Endothelial cell (in vitro differentiated cells): ENCODE measurements around the gene ENG. TPM values are rescaled to one million over a fixed set of nuclear protein-coding genes. Genes with fewer than 3 reads are reported as not detected.

Experiments
- DNase-seq: peaks from one replicate; pipeline ENCODE4 v3.0.0; 2021; ENCODE audit warnings: low spot score
- H3K27ac Mint-ChIP-seq: one replicate; pipeline ENCODE4 v1.8.0; 2021; ENCODE audit warnings: mixed read lengths, inconsistent platforms; ENCODE audit not compliant: unreplicated experiment
- H3K27me3 Mint-ChIP-seq: one replicate; pipeline ENCODE4 v1.8.0; 2021; ENCODE audit warnings: mild to moderate bottlenecking, moderate library complexity, mixed read lengths, inconsistent platforms; ENCODE audit not compliant: unreplicated experiment
- H3K36me3 Mint-ChIP-seq: one replicate; pipeline ENCODE4 v1.8.0; 2021; ENCODE audit warnings: mild to moderate bottlenecking, low read depth, mixed read lengths, inconsistent platforms; ENCODE audit not compliant: unreplicated experiment
- H3K4me1 Mint-ChIP-seq: one replicate; pipeline ENCODE4 v1.8.0; 2021; ENCODE audit warnings: mild to moderate bottlenecking, mixed read lengths, inconsistent platforms; ENCODE audit not compliant: unreplicated experiment
- H3K4me3 Mint-ChIP-seq: one replicate; pipeline ENCODE4 v1.8.0; 2021; ENCODE audit warnings: mild to moderate bottlenecking, mixed read lengths, inconsistent platforms; ENCODE audit not compliant: unreplicated experiment
- H3K9me3 Mint-ChIP-seq: one replicate; pipeline ENCODE4 v1.8.0; 2021; ENCODE audit warnings: mixed read lengths, inconsistent platforms; ENCODE audit not compliant: unreplicated experiment
- total RNA-seq: library from RNA; stranded (reverse); fragmentation: NEBNext Ultra II Directional; extraction: Animal tissue kit (Norgen Biotek cat#: 25700); gene quantifications from one replicate; pipeline ENCODE4 v1.2.1, GENCODE V29; 2021; ENCODE audit not compliant: unreplicated experiment
- TF ChIP-seq, protein P1 (sequence below): fragments of 200-600 bp; sonication (generic); IDR thresholded peaks from one replicate; pipeline ENCODE4 v1.5.0; 2021; ENCODE audit warnings: antibody characterized with exemption; ENCODE audit not compliant: unreplicated experiment

The ENG gene
- total RNA-seq, 1 donor from 2014 or later = 113 TPM

DNA sequence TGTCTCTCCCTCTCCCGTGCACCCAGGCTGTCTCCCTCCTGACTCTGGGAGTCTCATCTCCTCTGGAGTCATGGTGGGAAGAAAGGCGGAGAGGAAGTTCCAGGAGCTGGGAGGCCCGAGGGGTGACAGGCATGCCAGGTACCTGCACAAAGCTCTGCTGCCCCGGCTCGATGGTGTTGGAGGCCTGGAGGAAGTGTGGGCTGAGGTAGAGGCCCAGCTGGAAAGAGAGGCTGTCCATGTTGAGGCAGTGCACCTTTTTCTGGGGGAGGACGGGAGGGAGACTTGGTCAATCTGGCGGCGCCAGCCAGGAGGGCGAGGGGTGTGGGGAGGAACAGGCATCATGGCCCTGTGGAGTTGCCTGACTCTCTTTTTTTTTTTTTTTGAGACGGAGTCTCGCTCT lies 35.9 kb downstream of the ENG start:
- H3K36me3 Mint-ChIP-seq = peaks cover 27% of the 10 kb centered on the region
- TF ChIP-seq, protein P1, sequence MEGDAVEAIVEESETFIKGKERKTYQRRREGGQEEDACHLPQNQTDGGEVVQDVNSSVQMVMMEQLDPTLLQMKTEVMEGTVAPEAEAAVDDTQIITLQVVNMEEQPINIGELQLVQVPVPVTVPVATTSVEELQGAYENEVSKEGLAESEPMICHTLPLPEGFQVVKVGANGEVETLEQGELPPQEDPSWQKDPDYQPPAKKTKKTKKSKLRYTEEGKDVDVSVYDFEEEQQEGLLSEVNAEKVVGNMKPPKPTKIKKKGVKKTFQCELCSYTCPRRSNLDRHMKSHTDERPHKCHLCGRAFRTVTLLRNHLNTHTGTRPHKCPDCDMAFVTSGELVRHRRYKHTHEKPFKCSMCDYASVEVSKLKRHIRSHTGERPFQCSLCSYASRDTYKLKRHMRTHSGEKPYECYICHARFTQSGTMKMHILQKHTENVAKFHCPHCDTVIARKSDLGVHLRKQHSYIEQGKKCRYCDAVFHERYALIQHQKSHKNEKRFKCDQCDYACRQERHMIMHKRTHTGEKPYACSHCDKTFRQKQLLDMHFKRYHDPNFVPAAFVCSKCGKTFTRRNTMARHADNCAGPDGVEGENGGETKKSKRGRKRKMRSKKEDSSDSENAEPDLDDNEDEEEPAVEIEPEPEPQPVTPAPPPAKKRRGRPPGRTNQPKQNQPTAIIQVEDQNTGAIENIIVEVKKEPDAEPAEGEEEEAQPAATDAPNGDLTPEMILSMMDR = no peak
- H3K27ac Mint-ChIP-seq = no peak overlapping the region
- H3K4me1 Mint-ChIP-seq = no peaks in the 10 kb centered on the region
- peak overlapping the region; percentile 79 for H3K4me3 Mint-ChIP-seq
- no peak for DNase-seq
- H3K27me3 Mint-ChIP-seq = peaks cover 20% of the 10 kb centered on the region
- H3K9me3 Mint-ChIP-seq = no peaks in the 10 kb centered on the region

DNA sequence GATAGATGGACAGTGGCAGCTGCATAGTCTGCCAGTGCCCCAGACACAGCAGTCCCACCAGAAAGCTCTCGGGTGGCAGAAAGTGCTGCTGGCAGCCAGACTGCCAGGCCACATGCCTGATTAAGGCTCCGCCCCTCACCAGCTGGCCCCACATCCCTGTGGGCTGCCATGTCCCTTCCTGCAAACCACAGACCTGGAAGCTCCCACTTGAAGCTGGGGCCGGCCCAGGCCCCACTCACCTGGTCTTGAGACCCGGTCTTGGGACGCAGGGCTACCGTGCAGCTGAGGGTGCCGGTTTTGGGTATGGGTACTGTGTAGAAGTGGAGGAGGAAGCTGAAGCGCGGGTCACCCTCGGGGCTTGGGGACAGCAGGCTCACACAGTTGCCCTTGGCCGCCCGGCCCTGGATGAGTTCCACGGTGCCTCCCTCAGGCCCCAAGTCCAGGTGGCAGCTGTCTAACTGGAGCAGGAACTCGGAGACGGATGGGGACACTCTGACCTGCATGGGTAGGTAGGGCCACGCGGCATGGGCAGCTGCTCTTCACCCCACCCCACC lies 36.5 kb downstream of the ENG start:
- Mint-ChIP-seq H3K27me3 (peaks cover 23% of the 10 kb centered on the region), H3K9me3 (no peaks in the 10 kb centered on the region), H3K36me3 (peaks cover 27% of the 10 kb centered on the region), H3K4me1 (no peaks in the 10 kb centered on the region), H3K4me3 (peak overlapping the region; percentile 79), H3K27ac (peak overlapping the region; percentile 48)
- TF ChIP-seq, protein P1 = no peak
- no peak for DNase-seq

DNA sequence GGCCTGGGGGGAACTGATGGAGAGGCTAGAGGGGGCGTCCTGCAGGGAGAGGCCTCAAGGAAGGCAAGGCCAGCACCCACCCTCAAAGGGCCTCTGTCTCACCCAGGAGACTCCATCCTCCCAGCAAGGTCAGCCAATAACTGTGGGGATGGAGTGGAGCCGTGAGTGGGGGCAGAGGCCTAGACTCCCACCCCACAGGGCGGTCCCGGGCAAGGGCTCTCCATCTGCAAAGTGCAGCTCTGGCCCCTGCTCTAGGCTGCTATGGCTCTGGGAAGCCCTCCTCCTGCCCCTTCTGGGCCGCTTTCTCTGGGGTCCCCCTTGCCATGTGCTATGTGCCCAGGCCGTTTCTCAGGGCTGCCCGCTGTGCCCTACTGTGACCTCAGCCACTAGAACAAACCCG lies 37.7 kb downstream of the ENG start:
- DNase-seq = no peak
- peaks cover 24% of the 10 kb centered on the region for H3K27me3 Mint-ChIP-seq
- no peaks in the 10 kb centered on the region for H3K9me3 Mint-ChIP-seq
- TF ChIP-seq, protein P1 = no peak
- H3K36me3 Mint-ChIP-seq = peaks cover 24% of the 10 kb centered on the region
- no peak overlapping the region for H3K27ac Mint-ChIP-seq
- H3K4me3 Mint-ChIP-seq = no peak overlapping the region
- no peaks in the 10 kb centered on the region for H3K4me1 Mint-ChIP-seq

DNA sequence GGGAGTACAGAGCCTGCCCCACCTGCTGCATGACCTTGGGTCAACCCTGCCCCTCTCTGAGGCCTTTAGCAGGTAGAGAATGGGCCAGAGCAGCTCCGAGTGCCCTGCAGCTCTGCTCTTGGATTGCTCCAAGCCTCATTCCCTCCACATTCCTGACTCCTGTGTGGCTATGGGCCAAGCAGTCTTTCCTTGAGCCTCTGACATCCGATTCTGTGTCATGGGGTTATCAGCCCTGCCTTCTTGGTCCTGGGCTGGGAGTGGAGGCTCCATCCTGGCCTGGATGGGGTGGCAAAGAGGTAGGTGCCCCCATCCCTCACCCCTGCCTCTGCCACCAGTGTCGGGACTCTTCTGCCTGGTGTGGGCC lies 38.1 kb downstream of the ENG start:
- Mint-ChIP-seq H3K27me3 (peaks cover 24% of the 10 kb centered on the region), H3K27ac (no peak overlapping the region), H3K36me3 (peaks cover 24% of the 10 kb centered on the region), H3K4me1 (no peaks in the 10 kb centered on the region), H3K9me3 (no peaks in the 10 kb centered on the region), H3K4me3 (no peak overlapping the region)
- TF ChIP-seq, protein P1 = no peak
- DNase-seq = no peak

DNA sequence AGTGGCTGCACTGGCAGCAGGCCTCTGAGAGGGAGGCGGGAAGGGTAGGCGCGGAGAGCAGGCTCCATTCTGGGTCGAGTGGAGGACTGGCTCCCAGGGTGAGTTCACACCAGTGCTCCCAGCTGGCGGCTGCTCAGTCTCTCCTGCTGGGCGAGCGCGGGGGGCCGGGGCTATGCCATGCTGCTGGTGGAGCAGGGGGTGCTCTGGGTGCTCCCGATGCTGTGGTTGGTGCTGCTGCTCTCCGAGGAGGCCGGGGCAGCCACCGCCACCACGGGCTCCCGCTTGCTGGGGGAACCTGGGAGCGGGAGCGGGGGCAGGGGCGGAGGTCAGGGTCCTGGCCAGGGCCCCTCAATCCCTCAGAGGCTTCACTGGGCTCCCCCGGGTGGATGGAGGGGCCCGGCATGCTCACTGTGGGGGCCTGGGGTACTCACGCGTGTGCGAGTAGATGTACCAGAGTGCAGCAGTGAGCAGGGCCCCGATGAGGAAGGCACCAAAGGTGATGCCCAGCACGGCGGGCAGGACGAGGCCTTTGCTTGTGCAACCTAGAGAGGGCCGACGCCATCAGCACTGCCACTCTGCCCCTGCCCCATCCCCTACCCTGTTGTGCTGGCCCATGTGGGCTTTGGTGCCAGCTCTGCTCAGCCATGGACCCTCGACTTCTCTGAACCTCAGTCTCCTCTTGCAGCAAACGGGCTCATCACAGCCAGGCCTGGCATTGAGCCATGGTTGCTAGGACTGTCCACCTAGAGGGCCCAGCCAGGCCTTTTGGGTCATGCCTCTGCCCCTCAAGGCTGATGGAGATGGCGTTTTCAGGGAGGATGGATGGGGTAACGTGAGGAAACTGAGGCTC lies 38.7 kb downstream of the ENG start:
- Mint-ChIP-seq H3K27me3 (peaks cover 24% of the 10 kb centered on the region), H3K4me1 (no peaks in the 10 kb centered on the region), H3K36me3 (peaks cover 20% of the 10 kb centered on the region), H3K4me3 (no peak overlapping the region), H3K27ac (no peak overlapping the region), H3K9me3 (no peaks in the 10 kb centered on the region)
- TF ChIP-seq, protein P1 = no peak
- DNase-seq = no peak
